Measurements from ENCODE around the gene TMEM179B.

The TMEM179B gene

DNA sequence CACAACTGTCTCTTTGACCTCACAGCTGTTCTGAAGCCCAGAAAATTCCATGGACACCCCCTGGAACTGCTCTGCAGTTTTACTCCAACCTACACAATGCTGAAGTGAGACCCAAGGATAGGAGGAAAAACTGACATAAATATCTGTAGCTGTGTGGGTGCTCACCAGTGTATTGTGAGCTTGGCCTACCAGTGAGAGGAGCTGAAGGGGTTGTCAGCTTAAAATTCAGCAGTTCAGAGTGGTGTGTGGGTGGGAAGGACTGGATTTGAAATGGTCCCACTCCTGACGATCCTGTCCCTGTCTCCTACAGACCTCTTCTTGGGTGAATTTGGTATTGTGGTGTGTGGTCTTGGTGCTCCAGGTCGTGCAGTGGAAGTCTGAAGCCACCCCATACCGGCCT is 2.4 kb downstream of the TMEM179B start:
- DNase-seq (ENCODE audit: low read depth): no peak
- no peak overlapping the region for H3K4me3 ChIP-seq (ENCODE audit: control insufficient read depth, low read depth, low read length)
- TF ChIP-seq, protein P1, sequence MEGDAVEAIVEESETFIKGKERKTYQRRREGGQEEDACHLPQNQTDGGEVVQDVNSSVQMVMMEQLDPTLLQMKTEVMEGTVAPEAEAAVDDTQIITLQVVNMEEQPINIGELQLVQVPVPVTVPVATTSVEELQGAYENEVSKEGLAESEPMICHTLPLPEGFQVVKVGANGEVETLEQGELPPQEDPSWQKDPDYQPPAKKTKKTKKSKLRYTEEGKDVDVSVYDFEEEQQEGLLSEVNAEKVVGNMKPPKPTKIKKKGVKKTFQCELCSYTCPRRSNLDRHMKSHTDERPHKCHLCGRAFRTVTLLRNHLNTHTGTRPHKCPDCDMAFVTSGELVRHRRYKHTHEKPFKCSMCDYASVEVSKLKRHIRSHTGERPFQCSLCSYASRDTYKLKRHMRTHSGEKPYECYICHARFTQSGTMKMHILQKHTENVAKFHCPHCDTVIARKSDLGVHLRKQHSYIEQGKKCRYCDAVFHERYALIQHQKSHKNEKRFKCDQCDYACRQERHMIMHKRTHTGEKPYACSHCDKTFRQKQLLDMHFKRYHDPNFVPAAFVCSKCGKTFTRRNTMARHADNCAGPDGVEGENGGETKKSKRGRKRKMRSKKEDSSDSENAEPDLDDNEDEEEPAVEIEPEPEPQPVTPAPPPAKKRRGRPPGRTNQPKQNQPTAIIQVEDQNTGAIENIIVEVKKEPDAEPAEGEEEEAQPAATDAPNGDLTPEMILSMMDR (IDR thresholded peaks at IDR 0.05; ENCODE audit: control insufficient read depth, insufficient read depth, low read depth, low read length, missing control alignments): no peak

DNA sequence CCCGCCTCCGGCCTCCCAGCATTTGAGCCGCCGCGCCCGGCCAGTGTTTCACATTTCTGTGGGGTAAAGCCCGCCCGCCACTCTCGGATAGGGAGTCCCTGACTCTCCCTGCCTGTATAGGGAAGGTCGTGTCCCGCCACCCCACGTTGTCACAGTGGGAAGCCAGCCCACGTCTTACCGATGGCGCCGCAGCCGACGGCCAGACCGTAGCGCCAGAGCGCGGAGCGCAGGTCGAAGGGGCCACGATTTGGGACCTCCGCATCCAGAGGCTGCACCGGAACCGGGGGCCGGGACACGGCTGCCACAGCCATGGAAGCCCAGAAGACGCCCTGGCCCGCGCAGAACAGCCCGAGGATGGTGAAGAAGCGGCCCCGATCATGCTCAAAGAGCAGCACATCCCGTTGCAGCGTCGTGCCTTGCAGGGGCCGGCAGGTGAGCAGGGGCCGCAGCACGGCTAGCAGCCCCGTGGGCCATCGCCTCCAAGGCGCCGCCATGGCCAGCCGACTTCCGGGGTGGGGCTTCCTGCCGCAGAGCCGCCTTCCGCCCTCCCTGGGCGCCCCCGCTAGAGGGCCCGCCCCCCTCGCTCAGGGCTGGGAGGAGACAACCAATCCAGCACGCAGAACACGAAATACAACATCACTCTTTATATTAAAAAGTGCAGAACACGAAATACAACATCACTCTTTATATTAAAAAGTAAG is 4.4 kb downstream of the TMEM179B start, which contains the start of gene TMEM223:
TMEM223 (minus strand) TSS at position 506 of the 701 bp plus-strand sequence; CDS start at position 494, 12 bp downstream.
- H3K4me3 ChIP-seq (ENCODE audit: control insufficient read depth, low read depth, low read length): peak within 1 kb of the TSS; percentile 85
- TF ChIP-seq, protein P1 (IDR thresholded peaks at IDR 0.05; ENCODE audit: control insufficient read depth, insufficient read depth, low read depth, low read length, missing control alignments): no peak
- no peak for DNase-seq (ENCODE audit: low read depth)

DNA sequence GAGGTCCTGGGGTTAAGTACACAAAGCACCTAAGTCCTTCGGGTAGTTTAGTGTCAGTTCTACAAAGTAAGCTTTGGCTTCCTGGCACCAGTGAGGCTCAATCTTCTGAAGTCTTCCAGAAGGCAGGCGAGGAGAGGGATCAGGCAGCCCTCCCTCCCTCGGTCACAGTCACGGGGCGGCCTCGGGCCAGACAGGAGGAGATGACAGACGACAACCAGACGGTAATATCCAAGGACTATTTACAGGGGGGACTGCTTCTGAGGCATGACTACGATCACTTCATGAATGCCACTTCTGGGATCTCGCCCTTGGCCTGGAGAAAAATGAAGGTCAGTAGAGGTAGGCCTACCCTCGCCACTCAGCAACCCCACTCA is 5.0 kb downstream of the TMEM179B start:
- H3K4me3 ChIP-seq (ENCODE audit: control insufficient read depth, low read depth, low read length): no peak overlapping the region
- TF ChIP-seq, protein P1 (IDR thresholded peaks at IDR 0.05; ENCODE audit: control insufficient read depth, insufficient read depth, low read depth, low read length, missing control alignments): no peak
- DNase-seq (ENCODE audit: low read depth): no peak

DNA sequence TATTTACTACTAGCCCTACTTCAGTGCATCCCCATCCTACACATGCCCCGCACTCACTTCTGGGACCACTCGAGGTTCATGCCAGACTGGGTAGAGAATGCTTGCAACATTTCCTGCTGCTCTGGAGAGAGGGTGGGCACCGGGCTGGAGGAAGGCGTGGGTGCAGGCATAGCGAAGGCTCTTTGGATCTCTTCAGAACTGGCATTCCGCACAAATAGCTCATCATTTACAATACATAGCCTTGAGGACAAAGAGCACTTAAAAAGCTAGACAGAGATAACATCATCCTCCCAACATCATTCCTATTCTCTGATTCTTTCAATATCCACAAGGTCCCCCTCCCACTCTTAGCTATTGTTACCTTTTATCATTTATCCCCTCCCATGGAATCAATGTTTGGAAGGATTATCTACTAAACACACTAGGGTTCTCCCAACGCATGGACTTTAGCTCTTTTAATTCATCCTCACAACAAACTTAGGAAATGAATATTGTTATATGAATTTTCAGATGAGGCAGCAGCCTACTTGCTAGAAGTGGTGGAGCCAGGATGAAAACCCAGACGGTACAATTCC is 7.1 kb downstream of the TMEM179B start:
- TF ChIP-seq, protein P1 (IDR thresholded peaks at IDR 0.05; ENCODE audit: control insufficient read depth, insufficient read depth, low read depth, low read length, missing control alignments): no peak
- H3K4me3 ChIP-seq (ENCODE audit: control insufficient read depth, low read depth, low read length): no peak overlapping the region
- no peak for DNase-seq (ENCODE audit: low read depth)

DNA sequence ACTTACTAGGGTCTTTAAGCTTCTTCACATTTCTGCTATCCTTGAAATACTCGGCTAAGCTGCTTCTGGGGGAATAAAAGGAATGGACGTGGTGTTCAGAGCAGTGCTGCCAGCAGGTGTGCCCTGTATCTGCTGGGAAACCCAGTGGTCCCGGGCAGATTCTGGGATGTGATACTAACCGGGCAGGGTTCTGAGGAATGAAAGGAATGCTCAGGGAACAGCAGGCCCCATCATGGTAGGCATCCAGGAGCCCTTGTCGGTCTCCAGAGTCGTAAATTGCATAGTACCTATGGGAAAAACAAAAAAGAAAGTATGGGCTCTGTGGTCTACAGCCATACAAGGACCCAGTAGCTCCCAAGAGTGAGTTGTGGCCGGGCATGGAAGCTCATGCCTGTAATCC is 9.1 kb downstream of the TMEM179B start:
- TF ChIP-seq, protein P1 (IDR thresholded peaks at IDR 0.05; ENCODE audit: control insufficient read depth, insufficient read depth, low read depth, low read length, missing control alignments): no peak

DNA sequence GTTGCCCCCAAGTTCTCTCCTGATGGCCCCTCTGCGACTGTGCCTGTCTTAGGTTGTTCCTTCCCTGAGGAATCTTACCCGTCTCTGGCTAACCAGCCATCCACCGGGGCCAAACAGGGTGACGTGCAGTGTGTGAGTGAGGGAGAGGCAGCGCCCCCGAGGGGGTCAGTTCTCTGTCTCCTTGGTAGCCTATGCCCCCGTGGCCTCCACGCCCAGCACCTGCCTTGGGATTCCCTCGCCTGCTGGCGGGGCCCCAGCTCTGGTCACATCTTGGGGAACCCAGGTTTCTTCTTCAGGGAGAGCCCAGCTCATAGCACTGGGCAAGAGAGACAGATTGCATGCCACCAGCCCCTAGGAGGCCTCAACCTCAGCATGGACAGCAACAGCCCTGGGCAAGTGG is 12.3 kb downstream of the TMEM179B start:
- no peak overlapping the region for H3K4me3 ChIP-seq (ENCODE audit: control insufficient read depth, low read depth, low read length)
- TF ChIP-seq, protein P1 (IDR thresholded peaks at IDR 0.05; ENCODE audit: control insufficient read depth, insufficient read depth, low read depth, low read length, missing control alignments): no peak
- no peak for DNase-seq (ENCODE audit: low read depth)

More for the DNA sequence above, 9.1 kb downstream of the TMEM179B start:
- H3K4me3 ChIP-seq (ENCODE audit: control insufficient read depth, low read depth, low read length): no peak overlapping the region
- DNase-seq (ENCODE audit: low read depth): no peak

Data from AG09309 (cell line).